ENCODE results near the gene IQCF2.
A peak's percentile ranks its signal among the peaks of the same experiment; 100 is the strongest.
"Not testable (repeated sequence)": the region's sequence is repeated elsewhere in the genome, so short reads cannot be mapped to it uniquely, and the experiment has no call there.

The IQCF2 gene

DNA sequence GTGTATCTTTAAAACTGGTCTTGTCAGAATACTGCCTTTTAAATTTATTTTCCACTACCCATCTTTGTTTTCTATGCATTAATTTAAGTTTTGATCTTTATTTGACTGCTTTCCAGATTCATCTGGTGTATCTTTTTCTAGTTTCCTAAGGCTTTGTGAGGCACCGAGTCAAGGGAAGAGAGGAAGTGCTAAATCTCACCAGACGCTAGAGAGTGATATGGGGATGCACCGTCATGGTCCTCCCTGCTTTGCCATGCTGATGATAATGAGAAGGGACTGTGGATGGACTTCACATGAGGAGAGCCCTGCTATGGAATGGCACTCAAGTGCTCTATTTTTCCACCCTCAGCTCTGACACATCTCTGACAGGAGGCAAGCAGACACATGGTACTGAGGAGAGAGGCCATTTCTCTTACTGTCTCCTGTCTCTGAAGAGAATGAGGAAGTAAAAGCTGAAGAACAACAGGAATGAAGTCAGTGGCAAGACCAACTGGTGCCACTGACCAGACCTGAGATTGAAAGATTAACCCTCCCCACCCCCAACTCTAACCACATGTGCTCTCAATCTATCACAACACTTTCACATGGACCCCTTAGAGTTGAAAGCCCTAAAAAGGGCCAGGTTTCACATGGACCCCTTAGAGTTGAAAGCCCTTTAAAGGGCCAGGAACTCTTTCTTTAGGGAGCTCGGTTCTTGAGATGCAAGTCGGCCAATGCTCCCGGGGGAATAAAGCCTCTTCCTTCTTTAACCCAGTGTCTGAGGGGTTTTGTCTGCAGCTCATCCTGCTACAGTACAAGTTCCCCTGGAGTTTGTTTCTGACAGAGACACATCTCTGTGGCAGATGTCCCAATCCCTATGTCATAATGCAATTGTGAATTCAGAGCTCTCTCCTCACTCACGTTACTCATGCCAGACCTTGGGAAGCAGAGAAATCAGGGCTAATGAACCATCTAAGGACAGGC lies at the start of gene IQCF2:
IQCF2 (plus strand) TSS at position 913 of the 963 bp plus-strand sequence. CDS start 52 bp downstream, outside the sequence.
- peak; percentile 12 for DNase-seq

DNA sequence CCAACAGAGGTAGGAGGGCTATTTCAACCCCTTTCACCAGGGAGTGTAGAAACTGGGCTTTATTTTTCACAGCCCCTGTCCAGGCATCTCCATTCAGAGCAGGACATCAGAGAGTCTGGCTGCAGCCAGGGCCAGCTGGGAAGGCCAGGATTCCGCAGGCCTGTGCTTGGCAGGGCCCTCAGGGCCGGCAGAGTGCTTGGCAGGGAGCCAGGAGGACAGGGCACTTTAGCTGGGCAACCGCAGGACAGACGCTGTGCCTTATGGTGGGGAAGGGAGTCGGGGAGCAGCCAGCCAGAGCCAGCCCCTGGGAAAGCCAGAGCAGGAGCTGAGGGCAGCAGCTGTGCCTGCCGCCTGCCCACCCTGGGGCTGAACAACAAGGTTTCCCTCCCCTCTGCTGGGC lies 47.9 kb upstream of the IQCF2 start:
- no peak for DNase-seq

DNA sequence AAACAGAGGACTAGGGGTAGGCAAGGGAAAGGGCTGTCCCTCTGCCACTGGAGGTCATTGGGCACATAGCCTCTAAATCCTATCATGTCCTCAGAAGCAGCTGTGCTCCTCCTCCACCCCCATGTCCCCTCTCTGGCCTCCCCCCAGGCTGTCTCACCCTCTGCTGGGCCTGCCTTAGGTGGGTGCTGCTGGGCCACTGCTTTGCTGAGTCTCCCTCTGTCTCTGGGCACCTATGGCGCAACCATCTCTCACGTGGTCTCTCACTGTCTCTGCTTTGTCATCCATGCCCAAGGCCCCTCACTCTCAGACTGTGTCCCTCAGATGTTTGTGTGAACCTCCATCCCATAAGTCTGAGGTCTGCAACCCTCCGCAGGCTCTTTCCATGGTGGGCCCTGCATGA lies 47.4 kb upstream of the IQCF2 start:
- no peak for DNase-seq

DNA sequence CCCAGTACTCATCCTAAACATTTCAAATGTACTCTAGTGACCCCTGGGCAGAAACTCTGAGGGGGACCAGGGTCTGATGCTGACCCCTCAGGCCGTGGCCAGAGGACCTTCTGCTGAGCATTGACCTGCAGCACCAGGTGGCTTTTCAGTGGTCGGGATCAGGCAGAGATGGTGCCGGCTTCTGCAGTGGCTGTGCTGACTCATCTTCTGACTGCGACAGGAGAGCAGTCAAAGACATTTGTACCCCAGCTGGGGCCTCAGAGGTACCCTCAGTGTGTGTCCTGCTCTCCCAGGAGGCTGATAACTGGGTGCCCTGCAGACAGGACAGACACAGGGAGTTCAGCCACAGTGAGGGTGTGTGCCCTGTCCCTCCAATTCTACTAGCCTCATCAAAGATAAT lies 45.8 kb upstream of the IQCF2 start:
- no peak for DNase-seq

DNA sequence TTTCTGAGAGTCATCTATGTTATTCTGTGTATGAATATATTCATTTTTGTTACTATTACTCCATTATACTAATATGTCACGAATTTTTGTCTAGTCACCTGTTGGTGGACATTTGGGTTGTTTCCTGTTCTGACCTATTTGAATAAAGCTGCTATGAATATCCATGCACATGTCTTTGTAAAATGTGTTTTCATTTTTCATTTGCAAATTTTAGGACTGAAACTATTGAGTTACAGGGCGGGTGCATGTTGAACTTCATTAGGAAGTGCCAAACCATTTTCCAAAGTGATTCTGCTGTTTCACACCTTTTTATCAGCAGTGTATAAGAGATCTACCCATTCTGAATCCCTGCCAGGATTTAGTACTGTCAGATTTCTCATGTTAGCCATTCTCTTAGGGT lies 44.7 kb upstream of the IQCF2 start:
- DNase-seq, result no peak

DNA sequence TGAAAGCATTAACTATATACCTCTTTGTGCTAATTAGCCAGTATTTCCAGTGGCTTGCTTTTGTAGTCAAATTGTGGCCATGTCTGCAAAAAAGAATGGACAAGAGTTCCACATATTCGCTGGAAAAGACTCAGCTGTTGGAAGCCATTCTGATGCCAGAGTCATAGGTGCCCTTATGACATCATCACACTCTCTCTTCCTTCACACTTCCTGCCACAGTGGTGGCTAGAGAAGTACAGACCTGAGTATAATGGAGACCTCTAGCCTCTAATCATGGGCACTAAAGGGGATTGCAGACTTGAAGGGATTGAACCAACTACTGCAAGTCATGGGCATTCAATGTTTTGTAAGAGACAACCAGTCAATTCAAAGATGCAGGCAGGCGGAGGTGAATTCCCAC lies 44.0 kb upstream of the IQCF2 start:
- DNase-seq, result no peak

DNA sequence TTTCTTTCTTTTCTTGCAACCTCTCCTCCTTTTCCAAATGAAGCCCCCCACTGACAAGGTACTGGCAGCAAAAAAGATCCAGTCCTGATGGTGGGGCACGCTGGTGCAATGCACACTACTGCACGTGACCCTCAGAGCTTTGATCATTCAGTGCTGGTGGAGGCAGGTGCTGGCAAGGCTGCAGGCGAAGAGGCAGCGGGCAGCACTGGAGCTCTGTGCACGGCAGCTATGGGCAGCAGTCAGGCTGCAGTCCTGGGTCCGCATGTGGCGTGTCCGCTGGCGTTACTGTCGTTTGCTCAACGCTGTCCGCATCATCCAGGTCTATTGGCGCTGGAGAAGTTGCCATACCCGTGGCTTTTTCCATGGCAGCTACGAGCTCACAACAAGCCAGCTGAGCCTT lies 42.3 kb upstream of the IQCF2 start:
- no peak for DNase-seq

DNA sequence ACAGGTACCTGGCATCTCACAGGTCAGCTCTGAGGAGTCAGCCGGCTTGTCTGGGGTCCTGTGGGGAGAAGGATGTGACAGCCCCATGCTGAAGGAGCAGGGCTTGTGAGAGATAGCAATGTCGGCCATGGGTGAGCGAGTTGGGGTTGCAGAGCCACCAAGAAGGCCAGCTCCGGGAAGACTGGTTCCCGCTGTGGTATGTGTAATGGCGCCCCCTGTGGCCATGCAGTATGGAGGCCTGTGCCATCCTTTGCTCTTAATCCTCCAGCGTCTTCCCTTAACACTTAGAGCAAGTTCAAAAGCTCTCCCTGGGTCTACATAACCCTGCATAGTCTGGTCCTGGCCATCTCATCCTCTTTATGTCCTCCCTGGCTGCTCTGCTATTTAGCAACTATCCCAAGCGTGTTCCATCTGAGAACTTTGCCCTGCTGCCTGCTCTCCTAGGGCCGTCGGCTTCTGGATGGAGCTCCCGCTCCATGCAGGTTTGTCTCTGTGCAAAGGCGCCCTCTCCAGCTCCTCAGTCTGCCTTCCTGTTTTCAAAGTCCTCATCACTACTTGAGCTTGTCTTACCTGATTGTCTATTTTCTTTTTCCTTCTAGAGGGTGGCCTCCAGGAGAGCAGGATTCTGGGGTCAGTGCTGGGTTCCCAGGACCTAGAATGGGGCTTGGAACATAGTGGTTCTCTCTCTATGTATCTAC lies 41.6 kb upstream of the IQCF2 start:
- DNase-seq, result peak; percentile 22

DNA sequence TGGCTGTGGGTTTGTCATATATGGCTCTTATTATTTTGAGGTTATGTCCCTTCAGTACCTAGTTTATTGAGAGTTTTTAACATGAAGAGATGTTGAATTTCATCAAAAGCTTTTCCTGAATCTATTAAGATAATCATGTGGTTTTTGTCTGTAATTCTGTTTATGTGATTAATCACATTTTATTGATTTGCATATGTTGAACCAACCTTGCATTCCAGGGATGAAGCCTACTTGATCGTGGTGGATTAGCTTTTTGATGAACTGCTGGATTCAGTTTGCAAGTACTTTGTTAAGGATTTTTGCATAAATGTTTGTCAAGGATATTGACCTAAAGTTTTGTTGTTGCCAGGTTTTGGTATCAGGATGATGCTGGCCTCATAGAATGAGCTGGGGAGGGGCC lies 33.1 kb upstream of the IQCF2 start:
- DNase-seq, result no peak

DNA sequence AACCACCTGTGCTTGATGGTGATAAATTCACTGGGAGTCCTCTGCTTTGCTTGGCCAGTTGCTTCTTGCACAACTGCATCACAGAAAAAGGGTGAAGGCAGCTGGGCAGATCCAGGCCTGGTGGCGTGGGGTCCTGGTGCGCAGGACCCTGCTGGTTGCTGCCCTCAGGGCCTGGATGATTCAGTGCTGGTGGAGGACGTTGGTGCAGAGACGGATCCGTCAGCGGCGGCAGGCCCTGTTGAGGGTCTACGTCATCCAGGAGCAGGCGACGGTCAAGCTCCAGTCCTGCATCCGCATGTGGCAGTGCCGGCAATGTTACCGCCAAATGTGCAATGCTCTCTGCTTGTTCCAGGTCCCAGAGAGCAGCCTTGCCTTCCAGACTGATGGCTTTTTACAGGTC lies 31.1 kb upstream of the IQCF2 start:
- DNase-seq, result no peak

DNA sequence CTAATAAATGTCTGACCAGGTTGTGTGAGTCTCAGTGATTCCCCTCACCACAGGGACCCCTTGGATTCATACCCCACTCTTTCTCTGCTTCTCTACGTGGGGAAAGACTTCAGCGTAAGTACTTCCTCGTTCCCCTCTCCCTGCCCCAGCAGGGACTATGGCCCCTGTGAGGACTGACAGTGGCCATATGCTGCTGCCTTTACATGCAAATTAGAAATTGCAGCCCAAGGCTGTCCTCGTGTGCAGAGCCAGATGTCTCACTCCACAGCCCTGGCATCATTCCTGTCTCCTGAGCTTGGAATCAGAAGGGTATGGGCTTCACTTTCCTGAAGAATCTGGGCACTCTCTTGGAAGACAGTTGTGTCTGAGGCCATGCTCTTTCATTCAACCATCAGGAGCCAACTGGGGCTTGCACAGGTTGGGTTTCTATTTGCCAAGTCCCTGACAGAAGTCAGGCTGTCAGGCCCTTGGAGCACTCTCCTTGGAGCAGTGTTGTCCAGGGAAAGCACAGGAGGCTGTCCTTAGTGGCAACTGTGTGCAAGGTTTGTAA lies 30.5 kb upstream of the IQCF2 start:
- DNase-seq, result no peak

DNA sequence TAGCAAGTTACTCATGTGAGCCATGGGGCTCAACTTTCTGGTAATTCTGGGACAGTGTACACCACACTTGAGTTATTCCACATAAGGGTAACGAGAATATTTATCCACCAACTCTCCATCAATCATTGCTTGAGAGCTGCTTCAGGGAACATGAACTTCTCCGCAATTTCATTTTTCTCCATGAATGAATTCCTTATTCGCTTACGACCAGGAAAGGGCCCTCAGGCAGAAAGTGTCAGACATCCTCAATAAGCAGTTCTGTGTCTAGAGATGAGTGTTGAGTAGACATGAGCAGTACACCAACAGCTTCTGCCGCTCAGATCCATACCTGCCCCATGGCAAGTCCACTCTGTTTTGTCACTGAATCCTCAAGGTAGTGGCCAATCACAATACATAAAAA lies 24.8 kb upstream of the IQCF2 start:
- DNase-seq, result no peak

DNA sequence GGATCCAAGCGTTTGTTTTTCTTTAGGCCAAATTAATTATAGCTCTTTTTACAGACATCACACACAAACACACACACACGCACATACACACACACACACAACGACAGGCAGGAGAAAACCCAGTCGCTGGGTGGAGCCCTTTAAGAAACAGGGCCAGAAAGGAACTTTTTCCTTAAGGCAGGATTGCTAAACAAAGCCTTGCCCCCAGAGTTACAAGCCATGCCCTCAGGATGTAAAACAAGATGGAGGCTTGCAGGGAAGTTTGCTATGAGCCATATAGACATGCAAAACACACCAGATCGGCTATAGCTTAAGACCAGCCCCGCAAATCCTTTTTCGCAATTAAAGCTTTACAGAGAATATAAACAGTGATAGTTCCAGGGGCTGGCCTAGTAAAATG lies 16.3 kb upstream of the IQCF2 start:
- DNase-seq, result no peak

DNA sequence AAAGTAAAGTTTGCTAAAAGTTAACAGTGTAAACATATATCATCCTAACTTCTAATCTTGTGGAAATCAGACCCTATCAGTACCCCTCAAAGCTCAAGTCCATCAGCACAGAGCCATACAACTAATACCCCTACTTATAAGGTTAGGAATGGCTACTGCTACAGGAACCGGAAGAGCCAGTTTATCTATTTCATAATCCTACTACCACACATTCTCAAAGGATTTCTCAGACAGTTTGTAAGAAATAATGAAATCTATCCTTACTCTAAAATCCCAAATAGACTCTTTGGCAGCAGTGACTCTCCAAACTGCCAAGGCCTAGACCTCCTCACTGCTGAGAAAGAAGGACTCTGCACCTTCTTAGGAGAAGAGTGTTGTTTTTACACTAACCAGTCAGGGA lies 6.0 kb upstream of the IQCF2 start:
- not testable (repeated sequence) for DNase-seq

DNA sequence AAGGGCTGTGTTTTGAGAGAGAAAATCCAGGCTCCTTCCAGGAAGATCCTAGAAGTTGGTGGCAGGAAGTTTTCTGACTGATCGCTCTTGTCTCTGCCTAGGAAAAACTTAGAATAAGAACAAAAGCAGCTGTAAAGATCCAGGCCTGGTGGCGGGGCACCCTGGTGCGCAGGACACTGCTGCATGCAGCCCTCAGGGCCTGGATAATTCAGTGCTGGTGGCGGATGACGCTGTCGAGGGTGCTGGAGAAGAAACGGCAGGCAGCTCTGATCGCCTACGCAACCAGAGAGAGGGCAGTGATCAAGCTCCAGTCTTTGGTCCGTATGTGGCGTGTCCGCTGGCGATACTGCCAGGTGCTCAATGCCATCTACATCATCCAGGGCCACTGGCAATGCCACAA lies 1.5 kb downstream of the IQCF2 start:
- no peak for DNase-seq

DNA sequence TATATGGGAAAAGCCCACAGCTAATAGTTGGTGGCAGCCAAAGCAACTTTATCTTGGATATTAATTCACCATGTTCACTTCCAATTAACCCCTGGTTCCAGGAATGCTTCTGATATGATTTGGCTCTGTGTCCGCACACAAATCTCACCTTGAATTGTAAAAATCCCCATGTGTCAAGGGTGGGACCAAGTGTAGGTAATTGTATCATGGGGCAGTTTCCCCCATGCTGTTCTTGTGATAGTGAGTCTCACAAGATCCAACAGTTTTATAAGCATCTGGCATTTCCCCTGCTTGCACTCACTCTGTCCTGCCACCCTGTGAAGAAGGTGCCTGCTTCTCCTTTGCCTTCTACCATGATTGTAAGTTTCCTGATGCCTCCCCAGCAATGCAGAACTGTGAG lies 7.5 kb downstream of the IQCF2 start:
- not testable (repeated sequence) for DNase-seq

DNA sequence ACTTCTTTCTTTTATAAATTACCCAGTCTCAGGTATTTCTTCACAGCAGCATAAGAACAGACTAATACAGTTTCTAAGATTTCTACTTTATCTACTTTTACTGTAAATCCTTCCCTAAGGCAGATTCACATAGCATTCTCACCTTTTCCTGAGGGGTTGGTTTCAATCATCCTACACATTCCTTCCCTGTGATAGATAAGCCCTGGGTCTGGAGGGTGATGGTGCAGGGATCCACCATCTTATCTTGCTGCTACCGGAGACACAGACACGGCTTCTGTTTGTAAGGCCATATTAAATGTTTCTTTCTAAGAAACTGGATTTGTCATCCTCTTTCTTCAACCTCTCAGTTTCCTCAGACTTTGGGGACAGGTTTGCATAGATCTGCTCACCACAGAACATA lies 7.9 kb downstream of the IQCF2 start:
- no peak for DNase-seq

DNA sequence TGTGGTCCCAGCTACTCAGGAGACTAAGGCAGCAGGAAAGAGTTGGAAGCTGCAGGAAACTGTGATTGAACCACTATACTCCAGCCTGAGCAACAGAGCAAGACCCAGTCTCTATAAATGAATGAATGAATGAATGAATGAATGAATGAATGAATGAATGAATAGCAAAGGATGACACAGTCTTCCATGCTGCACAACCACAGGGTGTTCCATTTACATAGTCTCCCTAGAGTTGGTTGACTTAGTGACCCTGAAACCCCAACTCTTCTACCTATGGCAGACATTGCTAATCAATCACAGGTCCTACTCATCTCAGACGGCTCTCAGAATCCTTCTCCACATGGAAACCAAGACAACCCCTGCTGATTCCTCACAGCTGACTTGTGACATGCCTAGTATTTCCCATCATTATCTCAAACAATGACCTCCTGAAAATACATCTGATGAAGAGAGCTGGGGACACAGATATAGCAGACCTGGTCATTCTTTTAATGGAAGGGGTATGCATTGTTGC lies 11.9 kb downstream of the IQCF2 start:
- DNase-seq, result no peak

DNA sequence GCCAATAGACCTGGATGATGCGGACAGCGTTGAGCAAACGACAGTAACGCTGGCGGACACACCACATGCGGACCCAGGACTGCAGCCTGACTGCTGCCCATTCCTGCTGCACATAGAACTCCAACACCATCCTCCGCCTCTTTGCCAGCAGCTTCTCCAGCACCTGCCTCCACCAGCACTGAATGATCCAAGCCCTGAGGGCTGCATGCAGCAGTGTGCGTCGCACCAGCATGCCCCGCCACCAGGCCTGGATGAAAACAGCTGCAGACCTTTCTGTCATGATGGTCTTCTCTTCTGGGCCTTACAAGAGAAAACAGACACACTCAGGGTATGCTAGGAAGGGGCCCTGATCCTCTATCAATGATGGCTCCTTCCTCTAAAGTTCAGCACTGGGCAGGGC lies 12.5 kb downstream of the IQCF2 start:
- DNase-seq, result no peak

DNA sequence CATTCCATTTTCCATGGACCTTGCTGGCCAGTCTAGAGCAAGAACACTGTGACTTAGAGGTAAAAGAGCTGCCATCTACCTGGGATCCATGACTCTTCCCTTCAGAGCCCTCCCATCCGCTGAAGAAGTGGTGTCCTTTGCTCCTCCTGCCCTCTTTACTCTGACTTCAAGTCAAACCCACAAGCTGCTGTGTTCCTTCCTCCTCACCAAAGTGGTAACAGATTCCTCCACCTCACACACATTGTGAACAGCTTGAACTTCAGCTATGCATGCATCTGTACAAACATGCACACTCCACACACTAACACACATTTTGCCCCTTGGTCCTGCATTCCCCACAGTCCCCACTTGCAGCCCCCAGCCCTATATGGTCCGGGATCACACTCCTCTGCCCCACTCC lies 13.0 kb downstream of the IQCF2 start:
- no peak for DNase-seq

DNA sequence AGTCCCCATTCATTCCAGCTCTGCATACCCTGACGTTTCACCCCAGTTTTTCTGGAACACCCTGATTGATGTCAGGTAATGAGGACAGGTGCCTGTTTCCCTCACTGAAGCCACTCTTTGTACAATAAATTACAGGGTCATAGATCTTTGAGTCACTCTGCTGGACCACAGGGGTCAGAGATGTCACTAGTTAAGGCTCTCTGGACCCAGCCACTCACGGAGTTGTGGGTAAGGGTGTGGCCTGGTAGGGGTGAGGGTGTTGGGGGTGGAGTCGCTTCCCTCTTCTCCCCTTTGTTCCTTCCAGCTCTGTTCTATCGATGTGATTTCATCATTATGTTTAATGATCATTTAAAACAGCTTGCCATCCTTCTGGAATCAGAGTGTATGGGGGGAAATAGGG lies 13.5 kb downstream of the IQCF2 start:
- DNase-seq, result no peak

DNA sequence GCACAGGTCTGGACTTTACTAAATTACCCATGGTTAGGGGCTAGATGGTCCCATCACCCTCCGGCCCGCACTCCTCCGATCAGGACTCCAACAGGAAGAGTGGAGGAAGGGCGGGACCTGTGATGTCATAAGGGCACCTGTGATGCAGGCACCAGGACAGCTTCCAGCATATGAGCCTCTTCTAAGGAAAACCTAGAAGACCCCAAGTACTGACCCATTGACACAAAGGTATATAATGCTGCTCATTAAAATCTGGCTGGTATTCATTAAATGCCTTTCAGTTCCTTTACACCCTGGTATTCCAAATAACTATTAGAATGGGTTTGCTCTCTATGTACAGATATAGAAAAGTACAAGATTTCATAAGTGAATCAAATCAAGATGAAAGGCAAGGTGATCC lies 14.1 kb downstream of the IQCF2 start, which contains the start of gene IQCF5:
IQCF5 (minus strand) TSS at position 101 of the 400 bp plus-strand sequence; CDS start at position 31, 70 bp downstream.
- no peak for DNase-seq

DNA sequence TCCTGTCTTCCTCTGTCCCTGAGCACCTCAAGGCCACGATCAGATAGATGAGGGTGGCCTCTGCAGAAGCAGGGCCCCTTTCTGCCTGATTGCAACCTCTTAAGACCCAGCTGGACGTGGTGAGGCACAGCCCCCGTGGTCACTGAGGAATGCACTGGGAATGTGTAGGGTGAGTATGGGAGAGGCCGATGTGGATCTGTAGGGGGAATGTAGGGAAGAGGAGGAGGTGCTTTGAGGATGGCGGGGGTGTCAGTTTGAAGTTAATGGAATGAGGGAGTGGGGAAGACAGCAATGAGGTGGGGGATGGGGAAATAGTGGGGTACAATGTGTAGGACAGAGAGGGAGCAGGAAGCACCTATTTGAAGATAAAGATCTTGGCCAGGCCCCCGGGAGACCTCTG lies 14.8 kb downstream of the IQCF2 start:
- no peak for DNase-seq

DNA sequence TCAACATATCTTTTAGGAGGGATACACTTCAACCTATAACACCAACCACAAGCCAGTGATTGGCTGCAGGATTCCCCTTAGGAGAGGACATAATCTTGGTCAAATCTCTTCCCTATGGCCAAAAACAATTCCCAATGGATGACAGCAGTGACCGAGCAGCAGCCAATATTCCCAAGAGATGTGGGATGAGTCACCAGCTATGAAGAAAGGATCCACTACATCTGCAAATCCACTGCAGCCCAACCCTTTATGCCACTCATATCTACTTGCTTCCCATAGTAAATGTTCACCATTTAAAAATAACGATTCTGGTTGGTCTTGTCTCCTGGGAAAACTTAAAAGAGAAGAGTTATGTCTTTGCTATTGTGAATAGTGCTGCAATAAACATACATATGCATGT lies 18.5 kb downstream of the IQCF2 start:
- no peak for DNase-seq

Measured in hematopoietic multipotent progenitor cell treated with erythropoietin and hydrocortisone succinate and interleukin-3 and kit ligand, for 8 days (in vitro differentiated cells).